Loucy (cell line): Measurements from ENCODE around the gene TTLL3.

Source experiments
- H2AFZ ChIP-seq: fragments of 200-600 bp; sonication (generic); 2 replicates; pipeline ENCODE4 v1.6.0; 2016; ENCODE audit warnings: antibody characterized with exemption, mild to moderate bottlenecking, low read length, moderate library complexity
- H3F3A ChIP-seq: fragments of 200-600 bp; 2 replicates; pipeline ENCODE4 v1.6.0; 2016; ENCODE audit warnings: antibody characterized with exemption, low read depth, mild to moderate bottlenecking
- H3K27me3 ChIP-seq: fragments of 200-600 bp; sonication (generic); 2 replicates; pipeline ENCODE4 v1.6.1; 2014; ENCODE audit warnings: low read length, mild to moderate bottlenecking; ENCODE audit not compliant: insufficient read depth, poor library complexity, severe bottlenecking
- H3K36me3 ChIP-seq: fragments of 200-600 bp; sonication (generic); 2 replicates; pipeline ENCODE4 v1.6.1; 2016; ENCODE audit warnings: low read length; ENCODE audit not compliant: insufficient read depth
- H3K4me1 ChIP-seq: fragments of 200-600 bp; sonication (generic); 2 replicates; pipeline ENCODE4 v1.5.1; 2014; ENCODE audit warnings: low read length, mild to moderate bottlenecking; ENCODE audit not compliant: insufficient read depth, poor library complexity, severe bottlenecking
- H3K4me2 ChIP-seq: fragments of 200-600 bp; sonication (generic); 2 replicates; pipeline ENCODE4 v1.6.0; 2014; ENCODE audit warnings: antibody characterized with exemption, low read length, low read depth, mild to moderate bottlenecking; ENCODE audit not compliant: poor library complexity, severe bottlenecking
- H3K4me3 ChIP-seq: fragments of 200-600 bp; sonication (generic); 2 replicates; pipeline ENCODE4 v1.5.1; 2014; ENCODE audit warnings: low read length, mild to moderate bottlenecking, mixed read lengths; ENCODE audit not compliant: poor library complexity, severe bottlenecking
- H3K79me2 ChIP-seq: fragments of 200-600 bp; sonication (generic); 2 replicates; pipeline ENCODE4 v1.6.1; 2014; ENCODE audit warnings: low read length; ENCODE audit not compliant: insufficient read depth
- H3K9ac ChIP-seq: fragments of 200-600 bp; sonication (generic); 2 replicates; pipeline ENCODE4 v1.6.0; 2014; ENCODE audit warnings: mild to moderate bottlenecking, low read depth, low read length, moderate library complexity; ENCODE audit not compliant: poor library complexity, severe bottlenecking
- H3K9me2 ChIP-seq: fragments of 200-600 bp; sonication (generic); replicated peaks from 2 replicates; pipeline ENCODE4 v1.6.1; 2016; ENCODE audit warnings: low read depth, low read length, mixed read lengths
- H3K9me3 ChIP-seq: fragments of 200-600 bp; sonication (generic); 2 replicates; pipeline ENCODE4 v1.6.1; 2014; ENCODE audit warnings: mild to moderate bottlenecking, antibody characterized with exemption, low read length, low read depth; ENCODE audit not compliant: insufficient read depth
- H4K20me1 ChIP-seq: fragments of 200-600 bp; sonication (generic); 2 replicates; pipeline ENCODE4 v1.6.0; 2014; ENCODE audit warnings: antibody characterized with exemption, low read length, mild to moderate bottlenecking; ENCODE audit not compliant: insufficient read depth, poor library complexity, severe bottlenecking
- EZH2phosphoT487 ChIP-seq: fragments of 200-600 bp; IDR thresholded peaks from 2 replicates; pipeline ENCODE4 v1.6.1; 2018; ENCODE audit warnings: antibody characterized with exemption, mild to moderate bottlenecking, moderate library complexity, borderline replicate concordance
- TF ChIP-seq, protein P1 (sequence below): fragments of 200-600 bp; sonication (generic); conservative IDR thresholded peaks from 2 replicates; pipeline ENCODE4 v1.5.1; 2014; ENCODE audit warnings: mild to moderate bottlenecking, antibody characterized with exemption, low read length

The TTLL3 gene

GRCh38 chr3:9820946-9821345 lies 10.9 kb downstream of the TTLL3 start:
- TF ChIP-seq, protein P1, sequence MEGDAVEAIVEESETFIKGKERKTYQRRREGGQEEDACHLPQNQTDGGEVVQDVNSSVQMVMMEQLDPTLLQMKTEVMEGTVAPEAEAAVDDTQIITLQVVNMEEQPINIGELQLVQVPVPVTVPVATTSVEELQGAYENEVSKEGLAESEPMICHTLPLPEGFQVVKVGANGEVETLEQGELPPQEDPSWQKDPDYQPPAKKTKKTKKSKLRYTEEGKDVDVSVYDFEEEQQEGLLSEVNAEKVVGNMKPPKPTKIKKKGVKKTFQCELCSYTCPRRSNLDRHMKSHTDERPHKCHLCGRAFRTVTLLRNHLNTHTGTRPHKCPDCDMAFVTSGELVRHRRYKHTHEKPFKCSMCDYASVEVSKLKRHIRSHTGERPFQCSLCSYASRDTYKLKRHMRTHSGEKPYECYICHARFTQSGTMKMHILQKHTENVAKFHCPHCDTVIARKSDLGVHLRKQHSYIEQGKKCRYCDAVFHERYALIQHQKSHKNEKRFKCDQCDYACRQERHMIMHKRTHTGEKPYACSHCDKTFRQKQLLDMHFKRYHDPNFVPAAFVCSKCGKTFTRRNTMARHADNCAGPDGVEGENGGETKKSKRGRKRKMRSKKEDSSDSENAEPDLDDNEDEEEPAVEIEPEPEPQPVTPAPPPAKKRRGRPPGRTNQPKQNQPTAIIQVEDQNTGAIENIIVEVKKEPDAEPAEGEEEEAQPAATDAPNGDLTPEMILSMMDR = peak; percentile 53
- TF ChIP-seq EZH2phosphoT487 = no peak
- no peaks in the 10 kb centered on the region for H4K20me1 ChIP-seq
- H3K9me3 ChIP-seq = no peaks in the 10 kb centered on the region
- H3K79me2 ChIP-seq = no peaks in the 10 kb centered on the region
- H3K4me3 ChIP-seq = no peak overlapping the region
- H3K36me3 ChIP-seq = no peaks in the 10 kb centered on the region
- no peaks in the 10 kb centered on the region for H3K9me2 ChIP-seq
- H3K4me1 ChIP-seq = no peaks in the 10 kb centered on the region
- H3K4me2 ChIP-seq = no peak overlapping the region
- no peaks in the 10 kb centered on the region for H3F3A ChIP-seq
- no peak overlapping the region for H3K9ac ChIP-seq
- H3K27me3 ChIP-seq = no peaks in the 10 kb centered on the region
- H2AFZ ChIP-seq = no peak overlapping the region

GRCh38 chr3:9825451-9826040 lies 15.5 kb downstream of the TTLL3 start:
- Histone ChIP-seq H3K9me3 (no peaks in the 10 kb centered on the region), H3K36me3 (peaks cover 14% of the 10 kb centered on the region; the same call in 1 of the 2 replicates), H3K27me3 (no peaks in the 10 kb centered on the region), H3F3A (no peaks in the 10 kb centered on the region), H3K4me2 (no peak overlapping the region), H3K9ac (no peak overlapping the region), H4K20me1 (no peaks in the 10 kb centered on the region), H3K79me2 (no peaks in the 10 kb centered on the region), H2AFZ (no peak overlapping the region), H3K9me2 (no peaks in the 10 kb centered on the region), H3K4me1 (no peaks in the 10 kb centered on the region), H3K4me3 (no peak overlapping the region)
- TF ChIP-seq, protein P1 = no peak
- no peak for TF ChIP-seq EZH2phosphoT487

- H3K4me1 ChIP-seq = no peaks in the 10 kb centered on the region
- H3K4me3 ChIP-seq = no peak overlapping the region
- H3K9me2 ChIP-seq = no peaks in the 10 kb centered on the region
- H3K4me2 ChIP-seq = no peak overlapping the region
- no peaks in the 10 kb centered on the region for H3K9me3 ChIP-seq
- no peaks in the 10 kb centered on the region for H3K79me2 ChIP-seq
- H2AFZ ChIP-seq = no peak overlapping the region
- peaks cover 14% of the 10 kb centered on the region; the same call in 1 of the 2 replicates for H3K36me3 ChIP-seq
- H3K9ac ChIP-seq = no peak overlapping the region
- no peaks in the 10 kb centered on the region for H3F3A ChIP-seq
- no peak for TF ChIP-seq EZH2phosphoT487
- TF ChIP-seq, protein P1 = peak; percentile 54
- H3K27me3 ChIP-seq = no peaks in the 10 kb centered on the region
- H4K20me1 ChIP-seq = no peaks in the 10 kb centered on the region
Measured at GRCh38 chr3:9826815-9827573, 16.9 kb downstream of the TTLL3 start.
